Liver (tissue), 9 donors: ENCODE measurements around the gene MXRA8. TPM values are rescaled to one million over a fixed set of nuclear protein-coding genes. Genes with fewer than 3 reads are reported as not detected.
A peak's percentile ranks its signal among the peaks of the same experiment; 100 is the strongest.

Experiments
- DNase-seq: peaks from one replicate; pipeline ENCODE4 v3.0.0-alpha.2; 2017; ENCODE audit warnings: low spot score
- H3K27ac ChIP-seq, 2 donors: one replicate each; pipeline ENCODE4 v1.7.0; 2013; ENCODE audit warnings: inconsistent platforms in 2 of 2, low read length in 2 of 2, control low read depth in 1 of 2, low read depth in 1 of 2, mild to moderate bottlenecking in 1 of 2
- H3K27me3 ChIP-seq, 4 donors: one replicate each; pipeline versions ENCODE4 v1.6.1 to v1.7.0; 2013; ENCODE audit warnings: low read length in 3 of 4, inconsistent platforms in 1 of 4, mild to moderate bottlenecking in 1 of 4, moderate library complexity in 1 of 4; ENCODE audit not compliant: control insufficient read depth in 4 of 4, insufficient read depth in 4 of 4
- H3K36me3 ChIP-seq, 4 donors: one replicate each; pipeline versions ENCODE4 v1.6.1 to v1.7.0; 2013; ENCODE audit warnings: low read length in 3 of 4, mild to moderate bottlenecking in 3 of 4, low read depth in 1 of 4, moderate library complexity in 1 of 4; ENCODE audit not compliant: control insufficient read depth in 4 of 4, insufficient read depth in 3 of 4
- H3K4me1 ChIP-seq, 4 donors: one replicate each; pipeline versions ENCODE4 v1.6.1 to v1.7.0; 2013; ENCODE audit warnings: low read length in 3 of 4, mild to moderate bottlenecking in 3 of 4, moderate library complexity in 1 of 4; ENCODE audit not compliant: control insufficient read depth in 4 of 4, insufficient read depth in 4 of 4
- H3K4me3 ChIP-seq, 3 donors: one replicate each; pipeline versions ENCODE4 v1.6.1 to v1.7.0; 2013; ENCODE audit warnings: low read length in 3 of 3, control low read depth in 1 of 3, low read depth in 1 of 3, mild to moderate bottlenecking in 1 of 3
- H3K9ac ChIP-seq, 2 donors: one replicate each; pipeline ENCODE4 v1.7.0; 2013; ENCODE audit warnings: low read length in 2 of 2, mild to moderate bottlenecking in 2 of 2, moderate library complexity in 2 of 2, control low read depth in 1 of 2, low read depth in 1 of 2
- H3K9me3 ChIP-seq, 4 donors: one replicate each; pipeline versions ENCODE4 v1.6.1 to v1.7.0; 2013; ENCODE audit warnings: low read length in 3 of 4; ENCODE audit not compliant: control insufficient read depth in 4 of 4
- CTCF ChIP-seq: fragments of 150-350 bp; IDR thresholded peaks from 2 replicates; pipeline ENCODE4 v1.5.1; 2017; ENCODE audit warnings: improper control_type of control experiment, low read depth, low read length; ENCODE audit not compliant: missing input control
- FOXA1 ChIP-seq: IDR thresholded peaks from 2 replicates; pipeline ENCODE4 v1.6.1; 2016; ENCODE audit warnings: antibody characterized with exemption
- GABPA ChIP-seq, 2 donors: IDR thresholded peaks in 1 of 2; conservative IDR thresholded peaks in 1 of 2; 2 replicates each; pipeline ENCODE4 v1.6.1; 2016; ENCODE audit warnings: antibody characterized with exemption in 2 of 2, mild to moderate bottlenecking in 1 of 2, moderate library complexity in 1 of 2
- HNF4A ChIP-seq, 2 donors: conservative IDR thresholded peaks; 2 replicates each; pipeline ENCODE4 v1.6.1; 2016; ENCODE audit warnings: antibody characterized with exemption in 2 of 2, mild to moderate bottlenecking in 2 of 2
- HNF4G ChIP-seq: IDR thresholded peaks from 2 replicates; pipeline ENCODE4 v1.6.1; 2016; ENCODE audit warnings: antibody characterized with exemption
- JUND ChIP-seq, 2 donors: IDR thresholded peaks; 2 replicates each; pipeline ENCODE4 v1.6.1; 2016; ENCODE audit warnings: antibody characterized with exemption in 2 of 2
- NR2F2 ChIP-seq: IDR thresholded peaks from 2 replicates; pipeline ENCODE4 v1.6.1; 2016; ENCODE audit warnings: antibody characterized with exemption
- REST ChIP-seq: IDR thresholded peaks from 2 replicates; pipeline ENCODE4 v1.6.1; 2016; ENCODE audit warnings: antibody characterized with exemption, mild to moderate bottlenecking
- SP1 ChIP-seq: IDR thresholded peaks from 2 replicates; pipeline ENCODE4 v1.6.1; 2018; ENCODE audit warnings: antibody characterized with exemption, mild to moderate bottlenecking
- TAF1 ChIP-seq: conservative IDR thresholded peaks from 2 replicates; pipeline ENCODE4 v1.6.1; 2016; ENCODE audit warnings: antibody characterized with exemption, mild to moderate bottlenecking
- YY1 ChIP-seq: IDR thresholded peaks from 2 replicates; pipeline ENCODE4 v1.6.1; 2016; ENCODE audit warnings: antibody characterized with exemption, mild to moderate bottlenecking
- ZBTB33 ChIP-seq: IDR thresholded peaks from 2 replicates; pipeline ENCODE4 v1.6.1; 2016; ENCODE audit warnings: antibody characterized with exemption
- WGBS: extraction: QIAGEN DNeasy Blood & Tissue Kit; methylation state at CpG from one replicate; pipeline ENCODE4 v1.1.7; 2013; 5-methylcytosine and 5-hydroxymethylcytosine counted together
- polyA plus RNA-seq, 2 donors: library from polyadenylated mRNA; stranded (reverse) in 1 of 2; unstranded in 1 of 2; fragments of 200-250 nt in 1 of 2; fragments of >200 nt in 1 of 2; fragmentation: Nextera tagmentation in 1 of 2; extraction: Ambion mirVana in 1 of 2; gene quantifications; one replicate each; pipeline versions ENCODE4 v1.2.1 to v1.2.3, GENCODE V29; 2013 to 2015
- total RNA-seq, 2 donors: library from RNA; depleted of rRNA; stranded (reverse); fragments of >200 nt; gene quantifications; one replicate each; pipeline ENCODE4 v1.2.3, GENCODE V29; 2014
- donor health status: healthy.
- donor health status: healthy.
- donor health status: healthy.
- donor health status: healthy.
- donor health status: healthy.

Gene MXRA8
- total and polyA plus RNA-seq, 4 donors: 1.8 to 5.9 (median 4.2) TPM

- no peak for TF ChIP-seq HNF4G
- no peak for TF ChIP-seq ZBTB33
- no peak for TF ChIP-seq YY1
- TF ChIP-seq REST: no peak
- TF ChIP-seq SP1: no peak
- TF ChIP-seq JUND (IDR thresholded peaks at IDR 0.05): no peak
- TF ChIP-seq GABPA (IDR thresholded peaks at IDR 0.05 in 1 of 2, conservative IDR thresholded peaks at IDR 0.05 in 1 of 2): no peak
These were observed 5.5 kb downstream of the MXRA8 start for GRCh38 chr1:1352786-1353388.

GRCh38 chr1:1351511-1352427, 6.6 kb downstream of the MXRA8 start:
- H3K36me3 ChIP-seq: no peaks in the 10 kb centered on the region
- peaks cover 11 to 44% (median 19%) of the 10 kb centered on the region in 4 donors for H3K4me1 ChIP-seq
- no peak for DNase-seq
- H3K9me3 ChIP-seq: no peaks in the 10 kb centered on the region
- no peak overlapping the region for H3K9ac ChIP-seq
- no peak for TF ChIP-seq SP1
- TF ChIP-seq CTCF: no peak
- TF ChIP-seq NR2F2: peak; percentile 9
- no peak for TF ChIP-seq TAF1
- no peak for TF ChIP-seq FOXA1
- no peak for TF ChIP-seq JUND (IDR thresholded peaks at IDR 0.05)
- no peak for TF ChIP-seq HNF4G
- TF ChIP-seq HNF4A (conservative IDR thresholded peaks at IDR 0.05): no peak
- peak overlapping the region in 1 of 2 donors; percentile 33 for H3K27ac ChIP-seq
- H3K4me3 ChIP-seq: no peak overlapping the region
- WGBS: 75% methylated on average over 29 of the region's 29 CpGs
- peaks cover 0 to 2% (median 0%) of the 10 kb centered on the region in 4 donors for H3K27me3 ChIP-seq

More at GRCh38 chr1:1352786-1353388, 5.5 kb downstream of the MXRA8 start:
- Histone ChIP-seq H3K9me3 (no peaks in the 10 kb centered on the region), H3K4me1 (peaks cover 2 to 34% (median 10%) of the 10 kb centered on the region in 4 donors), H3K36me3 (no peaks in the 10 kb centered on the region), H3K27me3 (peaks cover 0 to 2% (median 0%) of the 10 kb centered on the region in 4 donors), H3K9ac (no peak overlapping the region), H3K27ac (no peak overlapping the region), H3K4me3 (no peak overlapping the region)
- WGBS: 25% methylated on average over 5 of the region's 5 CpGs
- DNase-seq: no peak
